OCI-LY3 (cell line): ENCODE measurements around the gene MYT1.
"Not testable (repeated sequence)": the region's sequence is repeated elsewhere in the genome, so short reads cannot be mapped to it uniquely, and the experiment has no call there.

Source experiments
- H2AFZ ChIP-seq: fragments of 200-600, 300-600 bp; shearing (Covaris generic); 2 replicates; pipeline ENCODE4 v1.6.0; 2014; ENCODE audit warnings: antibody characterized with exemption, low read depth, low read length
- H3K27ac ChIP-seq: fragments of 200-600, 300-600 bp; sonication (generic); 2 replicates; pipeline ENCODE4 v1.5.1; 2014; ENCODE audit warnings: mild to moderate bottlenecking, low read length, moderate library complexity, mixed read lengths
- H3K27me3 ChIP-seq: fragments of 200-600, 300-600 bp; sonication (generic); 2 replicates; pipeline ENCODE4 v1.6.1; 2014; ENCODE audit warnings: low read depth, low read length, mixed read lengths
- H3K36me3 ChIP-seq: fragments of 200-600, 300-600 bp; sonication (generic); replicated peaks from 2 replicates; pipeline ENCODE3; 2014; ENCODE audit warnings: low read depth, low read length, mixed read lengths
- H3K4me1 ChIP-seq: fragments of 300-600, 200-600 bp; sonication (generic); 2 replicates; pipeline ENCODE4 v1.6.1; 2014; ENCODE audit warnings: low read length, mixed read lengths
- H3K4me2 ChIP-seq: fragments of 200-600, 300-600 bp; sonication (generic); 2 replicates; pipeline ENCODE4 v1.6.1; 2014; ENCODE audit warnings: low read length, mixed read lengths
- H3K4me3 ChIP-seq: fragments of 300-600, 200-600 bp; sonication (generic); 2 replicates; pipeline ENCODE4 v1.5.1; 2014; ENCODE audit warnings: antibody characterized with exemption, mild to moderate bottlenecking, low read length, moderate library complexity
- H3K79me2 ChIP-seq: fragments of 300-600, 200-600 bp; shearing (Covaris generic); 2 replicates; pipeline ENCODE4 v1.6.1; 2014; ENCODE audit warnings: mild to moderate bottlenecking, low read length, mixed read lengths
- H3K9ac ChIP-seq: fragments of 300-600, 200-600 bp; shearing (Covaris generic); 2 replicates; pipeline ENCODE4 v1.6.0; 2014; ENCODE audit warnings: mild to moderate bottlenecking, low read length, moderate library complexity
- H3K9me3 ChIP-seq: fragments of 200-600, 300-600 bp; shearing (Covaris generic); 2 replicates; pipeline ENCODE4 v1.6.1; 2014; ENCODE audit warnings: low read length, mixed read lengths; ENCODE audit not compliant: insufficient read depth
- H4K20me1 ChIP-seq: fragments of 200-600, 300-600 bp; sonication (generic); 2 replicates; pipeline ENCODE4 v1.6.1; 2016; ENCODE audit warnings: low read length, mixed read lengths; ENCODE audit not compliant: insufficient read depth
- EZH2phosphoT487 ChIP-seq: fragments of 200-600 bp; shearing (Covaris generic); IDR thresholded peaks from 2 replicates; pipeline ENCODE4 v1.6.1; 2018; ENCODE audit warnings: antibody characterized with exemption, mixed run types, low read depth
- TF ChIP-seq, protein P1 (sequence below): fragments of 200-600, 300-600 bp; sonication (generic); IDR thresholded peaks from 2 replicates; pipeline ENCODE4 v1.5.1; 2014; ENCODE audit warnings: antibody characterized with exemption, low read length, low read depth

The MYT1 gene

DNA sequence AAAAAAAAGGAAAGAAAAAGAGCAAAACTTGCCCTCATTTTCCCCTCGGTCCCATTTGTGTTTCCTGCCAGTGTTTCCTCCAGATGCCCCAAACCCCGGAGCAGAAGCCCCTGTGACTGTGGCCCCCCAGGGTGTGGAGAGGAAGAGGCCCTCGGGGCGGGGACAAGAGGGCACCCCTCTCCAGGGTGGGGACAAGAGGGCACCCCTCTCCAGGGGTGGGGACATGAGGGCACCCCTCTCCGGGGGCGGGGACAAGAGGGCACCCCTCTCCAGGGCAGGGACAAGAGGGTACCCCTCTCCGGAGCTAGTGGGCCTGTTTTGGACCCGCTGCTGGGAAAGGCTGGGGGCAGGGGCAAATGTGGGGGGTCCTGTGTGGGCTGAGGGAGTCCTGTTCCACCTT, 13.1 kb downstream of the MYT1 start:
- TF ChIP-seq EZH2phosphoT487, result no peak
- H2AFZ ChIP-seq, result no peak overlapping the region
- no peaks in the 10 kb centered on the region for H3K79me2 ChIP-seq
- H3K4me3 ChIP-seq, result no peak overlapping the region
- H3K4me1 ChIP-seq, result no peaks in the 10 kb centered on the region
- H3K27me3 ChIP-seq, result peaks cover 11% of the 10 kb centered on the region
- no peak overlapping the region for H3K27ac ChIP-seq
- no peaks in the 10 kb centered on the region for H4K20me1 ChIP-seq
- H3K36me3 ChIP-seq, result no peaks in the 10 kb centered on the region
- no peaks in the 10 kb centered on the region for H3K9me3 ChIP-seq
- no peak overlapping the region for H3K4me2 ChIP-seq
- no peak overlapping the region for H3K9ac ChIP-seq

DNA sequence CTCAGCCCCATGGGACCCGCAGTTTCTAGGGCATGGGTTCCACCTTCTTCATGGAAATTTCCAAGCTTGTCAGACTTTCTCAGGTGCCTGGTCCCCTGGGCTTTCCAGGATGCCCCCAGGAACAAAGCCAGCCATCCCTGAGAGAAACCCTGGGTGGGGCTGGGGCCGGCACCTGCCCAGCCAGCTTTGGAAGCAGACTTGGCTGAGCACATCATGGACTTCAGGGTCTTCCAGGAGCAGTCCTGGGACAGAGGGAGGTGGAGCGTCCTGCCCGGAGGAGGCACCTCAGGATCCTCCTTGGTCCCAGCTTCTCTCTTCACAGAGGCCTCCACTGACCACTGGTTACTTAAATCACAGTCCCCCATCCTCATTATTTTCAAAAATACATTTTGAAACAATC, 13.5 kb downstream of the MYT1 start:
- Histone ChIP-seq H4K20me1 (no peaks in the 10 kb centered on the region), H3K4me2 (no peak overlapping the region), H3K79me2 (no peaks in the 10 kb centered on the region), H2AFZ (no peak overlapping the region), H3K4me1 (no peaks in the 10 kb centered on the region), H3K9ac (no peak overlapping the region), H3K4me3 (no peak overlapping the region), H3K9me3 (no peaks in the 10 kb centered on the region), H3K36me3 (no peaks in the 10 kb centered on the region), H3K27ac (no peak overlapping the region), H3K27me3 (peaks cover 11% of the 10 kb centered on the region)
- TF ChIP-seq, protein P1, sequence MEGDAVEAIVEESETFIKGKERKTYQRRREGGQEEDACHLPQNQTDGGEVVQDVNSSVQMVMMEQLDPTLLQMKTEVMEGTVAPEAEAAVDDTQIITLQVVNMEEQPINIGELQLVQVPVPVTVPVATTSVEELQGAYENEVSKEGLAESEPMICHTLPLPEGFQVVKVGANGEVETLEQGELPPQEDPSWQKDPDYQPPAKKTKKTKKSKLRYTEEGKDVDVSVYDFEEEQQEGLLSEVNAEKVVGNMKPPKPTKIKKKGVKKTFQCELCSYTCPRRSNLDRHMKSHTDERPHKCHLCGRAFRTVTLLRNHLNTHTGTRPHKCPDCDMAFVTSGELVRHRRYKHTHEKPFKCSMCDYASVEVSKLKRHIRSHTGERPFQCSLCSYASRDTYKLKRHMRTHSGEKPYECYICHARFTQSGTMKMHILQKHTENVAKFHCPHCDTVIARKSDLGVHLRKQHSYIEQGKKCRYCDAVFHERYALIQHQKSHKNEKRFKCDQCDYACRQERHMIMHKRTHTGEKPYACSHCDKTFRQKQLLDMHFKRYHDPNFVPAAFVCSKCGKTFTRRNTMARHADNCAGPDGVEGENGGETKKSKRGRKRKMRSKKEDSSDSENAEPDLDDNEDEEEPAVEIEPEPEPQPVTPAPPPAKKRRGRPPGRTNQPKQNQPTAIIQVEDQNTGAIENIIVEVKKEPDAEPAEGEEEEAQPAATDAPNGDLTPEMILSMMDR, result no peak
- no peak for TF ChIP-seq EZH2phosphoT487

DNA sequence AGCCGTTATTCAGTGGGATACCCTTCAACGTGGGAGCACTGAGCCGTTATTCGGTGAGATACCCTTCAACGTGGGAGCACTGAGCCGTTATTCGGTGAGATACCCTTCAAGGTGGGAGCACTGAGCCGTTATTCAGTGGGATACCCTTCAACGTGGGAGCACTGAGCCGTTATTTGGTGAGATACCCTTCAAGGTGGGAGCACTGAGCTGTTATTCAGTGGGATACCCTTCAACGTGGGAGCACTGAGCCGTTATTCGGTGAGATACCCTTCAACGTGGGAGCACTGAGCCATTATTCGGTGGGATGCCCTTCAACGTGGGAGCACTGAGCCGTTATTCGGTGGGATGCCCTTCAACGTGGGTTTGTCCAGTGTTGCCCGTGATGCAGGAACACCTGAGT, 14.7 kb downstream of the MYT1 start:
- H4K20me1 ChIP-seq, H3K9me3 ChIP-seq, H3K4me1 ChIP-seq, H3K4me2 ChIP-seq, H3K79me2 ChIP-seq, H3K4me3 ChIP-seq, H2AFZ ChIP-seq, H3K9ac ChIP-seq, H3K36me3 ChIP-seq, H3K27ac ChIP-seq: not testable (repeated sequence)
- peaks cover 19% of the 10 kb centered on the region for H3K27me3 ChIP-seq

DNA sequence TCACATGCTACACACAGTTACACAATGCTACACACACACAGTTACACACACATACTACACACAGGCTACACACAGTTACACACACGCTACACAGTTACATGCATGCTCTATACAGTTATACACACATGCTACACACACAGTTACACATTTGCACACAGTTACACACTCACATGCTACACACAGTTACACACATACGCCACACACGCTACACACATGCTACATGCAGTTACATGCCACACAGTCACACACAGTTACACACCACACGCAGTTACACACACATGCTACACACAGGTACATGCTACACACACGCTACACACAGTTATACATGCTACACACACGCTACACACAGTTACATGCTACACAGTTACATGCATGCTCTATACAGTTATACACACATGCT, 15.6 kb downstream of the MYT1 start:
- Histone ChIP-seq H3K27me3 (peaks cover 24% of the 10 kb centered on the region), H3K9me3 (no peaks in the 10 kb centered on the region), H3K9ac (no peak overlapping the region), H3K27ac (no peak overlapping the region), H3K4me3 (no peak overlapping the region), H4K20me1 (no peaks in the 10 kb centered on the region), H3K4me1 (no peaks in the 10 kb centered on the region), H3K4me2 (no peak overlapping the region), H2AFZ (no peak overlapping the region), H3K36me3 (no peaks in the 10 kb centered on the region), H3K79me2 (no peaks in the 10 kb centered on the region)
- TF ChIP-seq EZH2phosphoT487, result no peak
- TF ChIP-seq, protein P1, result no peak

DNA sequence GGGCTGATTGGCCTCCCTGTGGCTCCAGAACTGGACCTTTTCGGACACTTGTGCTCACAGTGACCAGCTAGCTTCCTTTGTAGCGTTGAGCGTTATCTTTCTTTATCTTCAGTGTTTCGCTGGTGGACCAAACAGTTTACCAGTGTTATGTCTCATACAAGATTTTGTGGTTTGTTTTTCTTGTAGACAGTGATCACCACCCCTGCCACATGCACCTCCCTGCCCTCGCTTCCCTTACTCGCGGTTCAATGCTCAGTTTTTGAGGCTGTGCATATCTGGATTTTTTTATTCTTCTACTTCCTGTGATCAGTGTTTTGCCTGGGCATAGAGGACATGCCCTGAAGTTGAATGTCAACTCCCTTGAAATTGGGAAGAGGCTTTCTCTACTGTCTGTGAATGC, 16.4 kb downstream of the MYT1 start:
- no peak overlapping the region for H3K4me2 ChIP-seq
- no peaks in the 10 kb centered on the region for H3K4me1 ChIP-seq
- H3K27ac ChIP-seq, result no peak overlapping the region
- TF ChIP-seq, protein P1, result no peak
- no peaks in the 10 kb centered on the region for H3K36me3 ChIP-seq
- H3K9ac ChIP-seq, result no peak overlapping the region
- no peak overlapping the region for H3K4me3 ChIP-seq
- no peaks in the 10 kb centered on the region for H4K20me1 ChIP-seq
- peaks cover 24% of the 10 kb centered on the region for H3K27me3 ChIP-seq
- H3K9me3 ChIP-seq, result no peaks in the 10 kb centered on the region
- H2AFZ ChIP-seq, result no peak overlapping the region
- no peaks in the 10 kb centered on the region for H3K79me2 ChIP-seq
